ENCODE measurements around the gene ADGRA1. TPM values are rescaled to one million over a fixed set of nuclear protein-coding genes. Genes with fewer than 3 reads are reported as not detected.

ADGRA1 gene
- total and polyA plus RNA-seq, 7 donors: 0.05 to 0.84 (median 0.08) TPM; not detected in 2

DNA sequence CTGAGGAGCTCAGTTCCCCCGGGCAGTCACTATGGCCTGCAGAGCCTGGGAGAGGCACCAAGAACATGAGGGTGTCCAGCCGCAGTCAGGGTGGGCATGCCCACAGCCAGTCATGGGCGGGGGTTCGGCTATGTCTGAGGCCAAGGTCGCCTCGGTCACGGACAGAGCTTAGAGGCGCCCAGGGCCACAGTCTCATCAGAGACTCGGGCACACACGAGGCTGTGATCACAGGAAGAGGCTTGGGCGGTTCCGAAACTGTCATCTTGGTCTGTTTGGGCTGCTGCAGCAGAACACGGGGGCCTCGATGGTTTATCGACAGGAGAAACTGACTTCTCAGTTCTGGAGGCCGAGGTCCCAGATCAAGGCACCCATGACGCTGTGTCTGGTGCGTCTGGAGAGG, 9.7 kb downstream of the ADGRA1 start:
- DNase-seq (no peak), ATAC-seq (no peak)
- WGBS, 3 donors: 88 to 92% (median 92%) methylated on average over 18 of the region's 18 CpGs
- intact Hi-C loops (cut with DNase I): no loop called here
- TF ChIP-seq, protein P1, sequence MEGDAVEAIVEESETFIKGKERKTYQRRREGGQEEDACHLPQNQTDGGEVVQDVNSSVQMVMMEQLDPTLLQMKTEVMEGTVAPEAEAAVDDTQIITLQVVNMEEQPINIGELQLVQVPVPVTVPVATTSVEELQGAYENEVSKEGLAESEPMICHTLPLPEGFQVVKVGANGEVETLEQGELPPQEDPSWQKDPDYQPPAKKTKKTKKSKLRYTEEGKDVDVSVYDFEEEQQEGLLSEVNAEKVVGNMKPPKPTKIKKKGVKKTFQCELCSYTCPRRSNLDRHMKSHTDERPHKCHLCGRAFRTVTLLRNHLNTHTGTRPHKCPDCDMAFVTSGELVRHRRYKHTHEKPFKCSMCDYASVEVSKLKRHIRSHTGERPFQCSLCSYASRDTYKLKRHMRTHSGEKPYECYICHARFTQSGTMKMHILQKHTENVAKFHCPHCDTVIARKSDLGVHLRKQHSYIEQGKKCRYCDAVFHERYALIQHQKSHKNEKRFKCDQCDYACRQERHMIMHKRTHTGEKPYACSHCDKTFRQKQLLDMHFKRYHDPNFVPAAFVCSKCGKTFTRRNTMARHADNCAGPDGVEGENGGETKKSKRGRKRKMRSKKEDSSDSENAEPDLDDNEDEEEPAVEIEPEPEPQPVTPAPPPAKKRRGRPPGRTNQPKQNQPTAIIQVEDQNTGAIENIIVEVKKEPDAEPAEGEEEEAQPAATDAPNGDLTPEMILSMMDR (IDR thresholded peaks at IDR 0.05): no peak
- Histone ChIP-seq H3K9me3 (no peaks in the 10 kb centered on the region), H3K4me1 (no peaks in the 10 kb centered on the region), H3K36me3 (ENCODE audit: insufficient read depth in 1 of 2, low read depth in 1 of 2) (no peaks in the 10 kb centered on the region), H3K4me3 (no peak overlapping the region), H3K27me3 (ENCODE audit: insufficient read depth in 3 of 3, low read length in 2 of 3) (peaks cover 0 to 24% (median 6%) of the 10 kb centered on the region in 3 donors), H3K27ac (no peak overlapping the region)

DNA sequence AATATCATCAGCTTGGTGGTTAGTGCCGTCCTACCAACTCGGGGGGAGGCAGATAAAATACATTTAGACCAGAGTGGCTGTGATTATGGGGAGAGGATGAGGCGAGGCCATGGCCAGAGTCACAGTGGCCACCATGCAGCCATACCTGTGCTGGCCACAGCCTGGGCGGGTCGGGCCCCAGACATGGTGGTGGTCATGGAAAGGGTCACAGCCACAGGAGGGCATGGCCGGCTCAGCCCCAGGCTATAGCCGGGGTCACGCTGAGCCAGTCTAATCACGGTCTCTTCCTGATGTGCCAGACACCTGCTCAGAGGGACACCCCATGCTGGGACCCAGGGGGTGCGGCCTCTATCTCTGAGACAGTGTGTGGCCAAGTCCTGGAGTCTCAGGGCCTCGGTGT, 10.2 kb downstream of the ADGRA1 start:
- intact Hi-C loops (cut with DNase I): no loop called here
- WGBS, 3 donors: 61 to 74% (median 66%) methylated on average over 11 of the region's 11 CpGs

DNA sequence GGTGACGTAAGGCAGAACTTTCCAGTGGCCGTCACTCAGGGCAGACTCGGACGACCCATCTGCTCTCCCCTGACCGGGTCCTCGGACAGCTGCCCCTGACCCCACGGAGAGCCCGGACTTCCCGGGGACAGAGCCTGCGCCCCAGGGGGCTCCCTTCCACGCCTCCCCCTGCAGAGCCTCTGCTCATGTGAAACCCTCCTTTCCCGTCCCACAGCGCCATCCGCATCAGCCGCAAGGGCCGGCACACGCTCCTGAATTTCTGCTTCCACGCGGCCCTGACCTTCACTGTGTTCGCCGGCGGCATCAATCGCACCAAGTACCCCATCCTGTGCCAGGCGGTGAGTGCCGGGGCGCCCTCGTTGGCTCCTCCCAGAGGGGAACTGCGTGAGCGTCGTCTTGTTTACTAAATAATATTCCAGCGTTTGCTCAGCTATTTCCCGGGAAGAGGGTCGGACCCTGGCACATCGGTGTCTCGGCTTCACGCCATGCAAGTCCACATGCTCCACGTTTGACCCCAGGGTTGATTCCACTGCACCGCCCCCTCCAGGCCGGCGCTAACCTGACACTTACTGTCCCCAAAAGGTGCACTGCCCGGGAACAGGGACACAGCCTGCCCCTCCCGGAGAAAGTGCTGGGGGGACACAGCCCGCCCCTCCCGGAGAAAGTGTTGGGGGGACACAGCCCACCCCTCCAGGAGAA, 10.9 kb downstream of the ADGRA1 start:
- peaks cover 0 to 33% (median 6%) of the 10 kb centered on the region in 3 donors for H3K27me3 ChIP-seq (ENCODE audit: insufficient read depth in 3 of 3, low read length in 2 of 3)
- H3K27ac ChIP-seq: no peak overlapping the region
- H3K4me3 ChIP-seq: no peak overlapping the region
- DNase-seq: no peak
- intact Hi-C loops (cut with DNase I): no loop called here
- TF ChIP-seq, protein P1 (IDR thresholded peaks at IDR 0.05): no peak
- H3K36me3 ChIP-seq (ENCODE audit: insufficient read depth in 1 of 2, low read depth in 1 of 2): no peaks in the 10 kb centered on the region
- 74 to 80% (median 78%) methylated on average over 43 to 44 of the region's 44 CpGs for WGBS, 3 donors
- no peaks in the 10 kb centered on the region for H3K4me1 ChIP-seq
- H3K9me3 ChIP-seq: no peaks in the 10 kb centered on the region
- ATAC-seq: no peak

More for the DNA sequence above, 10.2 kb downstream of the ADGRA1 start:
- Histone ChIP-seq H3K27ac (no peak overlapping the region), H3K4me3 (no peak overlapping the region), H3K9me3 (no peaks in the 10 kb centered on the region), H3K36me3 (ENCODE audit: insufficient read depth in 1 of 2, low read depth in 1 of 2) (no peaks in the 10 kb centered on the region), H3K4me1 (no peaks in the 10 kb centered on the region), H3K27me3 (ENCODE audit: insufficient read depth in 3 of 3, low read length in 2 of 3) (peaks cover 0 to 28% (median 6%) of the 10 kb centered on the region in 3 donors)
- ATAC-seq (no peak), DNase-seq (no peak)
- TF ChIP-seq, protein P1 (IDR thresholded peaks at IDR 0.05): no peak

DNA sequence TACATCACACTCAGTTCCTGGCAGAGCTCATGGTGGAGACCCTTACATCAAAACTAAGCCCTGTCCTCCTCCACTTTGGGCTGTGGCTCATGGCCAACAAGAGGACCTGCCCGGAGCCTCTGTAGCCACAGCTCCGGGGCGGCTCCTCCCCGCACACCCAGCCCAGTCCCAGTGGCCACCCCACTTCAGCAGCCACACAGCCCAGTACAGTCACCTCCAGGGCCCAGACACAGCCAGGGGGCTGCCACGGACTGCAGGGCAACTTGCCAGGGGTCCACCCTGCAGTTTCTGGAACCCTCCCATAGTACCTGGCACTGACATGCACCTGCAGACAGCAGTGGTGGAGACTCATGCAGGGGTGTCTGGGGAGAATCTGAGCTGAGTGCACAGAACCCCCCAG, 11.8 kb downstream of the ADGRA1 start:
- Histone ChIP-seq H3K4me1 (no peaks in the 10 kb centered on the region), H3K4me3 (no peak overlapping the region), H3K27me3 (ENCODE audit: insufficient read depth in 3 of 3, low read length in 2 of 3) (peaks cover 0 to 36% (median 6%) of the 10 kb centered on the region in 3 donors), H3K9me3 (no peaks in the 10 kb centered on the region), H3K36me3 (ENCODE audit: insufficient read depth in 1 of 2, low read depth in 1 of 2) (no peaks in the 10 kb centered on the region), H3K27ac (no peak overlapping the region)
- WGBS, 3 donors: 68 to 82% (median 69%) methylated on average over 5 of the region's 5 CpGs
- intact Hi-C loops (cut with DNase I): no loop called here
- ATAC-seq: no peak
- TF ChIP-seq, protein P1 (IDR thresholded peaks at IDR 0.05): no peak
- DNase-seq: no peak

DNA sequence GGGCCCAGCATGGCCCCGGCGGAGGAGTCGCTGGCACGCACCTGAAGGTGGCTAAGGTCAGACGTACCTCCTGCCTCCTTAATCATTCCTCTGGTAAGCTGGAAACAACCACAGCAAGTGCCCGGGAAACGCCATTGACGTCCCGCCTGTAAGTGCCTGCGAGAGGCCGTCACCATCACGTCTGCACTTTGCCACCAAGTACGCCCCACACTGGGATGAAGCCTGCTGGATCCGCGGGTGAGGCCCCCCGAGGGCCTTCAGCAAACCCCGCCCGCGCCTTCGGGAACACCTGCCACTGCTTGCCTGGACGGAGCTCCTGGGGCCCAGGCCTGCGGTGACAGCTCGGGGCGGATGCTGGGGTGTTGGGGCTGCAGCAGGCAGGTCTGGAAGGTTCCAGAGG, 12.5 kb downstream of the ADGRA1 start:
- Histone ChIP-seq H3K9me3 (no peaks in the 10 kb centered on the region), H3K27ac (no peak overlapping the region), H3K4me3 (no peak overlapping the region), H3K36me3 (ENCODE audit: insufficient read depth in 1 of 2, low read depth in 1 of 2) (no peaks in the 10 kb centered on the region), H3K27me3 (ENCODE audit: insufficient read depth in 3 of 3, low read length in 2 of 3) (peaks cover 0 to 35% (median 6%) of the 10 kb centered on the region in 3 donors), H3K4me1 (no peaks in the 10 kb centered on the region)
- intact Hi-C loops (cut with DNase I): no loop called here
- 79 to 87% (median 85%) methylated on average over 24 of the region's 24 CpGs for WGBS, 3 donors
- TF ChIP-seq, protein P1 (IDR thresholded peaks at IDR 0.05): no peak
- ATAC-seq: no peak
- DNase-seq: no peak

Measured in psoas muscle (tissue), 8 donors.